22Rv1 (cell line): ENCODE results near the gene MOB3B.

Experiments
- H3K27ac ChIP-seq: fragments of 450-650 bp; 2 replicates; pipeline ENCODE4 v1.5.1; 2017
- CTCF ChIP-seq: fragments of 450-650 bp; IDR thresholded peaks from 2 replicates; pipeline ENCODE4 v1.5.1; 2017; ENCODE audit warnings: mild to moderate bottlenecking
- ZFX ChIP-seq: fragments of 450-650 bp; IDR thresholded peaks from 2 replicates; pipeline ENCODE4 v1.6.1; 2017; ENCODE audit warnings: antibody characterized with exemption, borderline replicate concordance

MOB3B gene

GRCh38 chr9:27278374-27278773, 251.2 kb downstream of the MOB3B start:
- no peak overlapping the region for H3K27ac ChIP-seq
- TF ChIP-seq CTCF (no peak), ZFX (no peak)

GRCh38 chr9:27276193-27277030, 253.2 kb downstream of the MOB3B start:
- TF ChIP-seq CTCF (peak; percentile 85), ZFX (no peak)
- H3K27ac ChIP-seq: no peak overlapping the region
